IMR-90 (cell line): Measurements from ENCODE around the gene ACSS2. TPM values are rescaled to one million over a fixed set of nuclear protein-coding genes. Genes with fewer than 3 reads are reported as not detected.

Source experiments
- ATAC-seq: fragments of 200-7000 bp; cut with Tn5 transposase; 2 replicates; pipeline ENCODE4 v1.9.1; 2020; ENCODE audit warnings: low read depth, mild to moderate bottlenecking, moderate library complexity
- BruUV-seq: library from RNA; stranded (reverse); fragments of 400-500 nt; replicated peaks from 2 replicates; lab custom pipeline; 2021; lab: Mats Ljungman, UMichigan
- CTCF ChIA-PET: fragments of 300-600 bp; formaldehyde crosslinking; extraction: SDS; loops from one replicate; lab custom pipeline; 2021; ENCODE audit warnings: antibody characterized with exemption; lab: Yijun Ruan, JAX
- POLR2A ChIA-PET: fragments of 300-600 bp; sonication (Branson Sonifier 250); formaldehyde crosslinking; loops from one replicate; lab custom pipeline; 2022; ENCODE audit warnings: antibody characterized with exemption; ENCODE audit not compliant: unreplicated experiment; lab: Charles Lee
- DNase-seq: peaks from one replicate; pipeline ENCODE4 v3.0.0; 2013
- H2AFZ ChIP-seq: replicated peaks from 2 replicates; pipeline ENCODE3; 2013; ENCODE audit warnings: low read length, mild to moderate bottlenecking; ENCODE audit not compliant: poor library complexity
- H2AK5ac ChIP-seq: 2 replicates; pipeline ENCODE4 v1.6.1; 2013; ENCODE audit warnings: low read depth, low read length, inconsistent platforms
- H2AK9ac ChIP-seq: replicated peaks from 2 replicates; pipeline ENCODE3; 2013; ENCODE audit warnings: mild to moderate bottlenecking, low read depth, low read length, moderate library complexity; ENCODE audit not compliant: poor library complexity
- H2BK120ac ChIP-seq: 2 replicates; pipeline ENCODE4 v1.6.1; 2013; ENCODE audit warnings: low read depth, low read length, inconsistent platforms
- H2BK15ac ChIP-seq: 3 replicates; pipeline ENCODE4 v1.6.1; 2013; ENCODE audit warnings: low read depth, low read length, inconsistent platforms
- H2BK20ac ChIP-seq: 2 replicates; pipeline ENCODE4 v1.6.1; 2013; ENCODE audit warnings: low read depth, mild to moderate bottlenecking, inconsistent platforms, low read length, moderate library complexity
- H2BK5ac ChIP-seq: 2 replicates; pipeline ENCODE4 v1.6.1; 2013; ENCODE audit warnings: mild to moderate bottlenecking, low read depth, low read length, inconsistent platforms; ENCODE audit not compliant: poor library complexity, severe bottlenecking
- H3K14ac ChIP-seq: replicated peaks from 2 replicates; pipeline ENCODE4 v1.6.1; 2013; ENCODE audit warnings: low read depth, low read length, inconsistent platforms
- H3K18ac ChIP-seq: 2 replicates; pipeline ENCODE4 v1.6.1; 2013; ENCODE audit warnings: low read depth, low read length, control low read depth
- H3K23ac ChIP-seq: 2 replicates; pipeline ENCODE4 v1.6.1; 2013; ENCODE audit warnings: low read depth, low read length, inconsistent platforms
- H3K27ac ChIP-seq: 2 replicates; pipeline ENCODE4 v1.5.1; 2013; ENCODE audit warnings: mild to moderate bottlenecking, control low read depth, low read length; ENCODE audit not compliant: insufficient read depth
- H3K27me3 ChIP-seq: 2 replicates; pipeline ENCODE4 v1.6.1; 2013; ENCODE audit warnings: low read length; ENCODE audit not compliant: control insufficient read depth, insufficient read depth
- H3K36me3 ChIP-seq: 2 replicates; pipeline ENCODE4 v1.6.1; 2013; ENCODE audit warnings: low read length, mixed read lengths; ENCODE audit not compliant: control insufficient read depth, insufficient read depth
- H3K4ac ChIP-seq: 2 replicates; pipeline ENCODE4 v1.6.1; 2013; ENCODE audit warnings: low read depth, low read length, inconsistent platforms
- H3K4me1 ChIP-seq: 2 replicates; pipeline ENCODE4 v1.6.1; 2013; ENCODE audit warnings: low read length, mixed read lengths; ENCODE audit not compliant: control insufficient read depth, insufficient read depth
- H3K4me2 ChIP-seq: 2 replicates; pipeline ENCODE4 v1.6.1; 2013; ENCODE audit warnings: low read depth, mild to moderate bottlenecking, control low read depth, low read length, moderate library complexity
- H3K4me3 ChIP-seq: 2 replicates; pipeline ENCODE4 v1.5.1; 2013; ENCODE audit warnings: low read depth, mild to moderate bottlenecking, control low read depth, low read length, moderate library complexity; ENCODE audit not compliant: insufficient read depth
- H3K56ac ChIP-seq: 2 replicates; pipeline ENCODE4 v1.6.1; 2013; ENCODE audit warnings: low read length, inconsistent platforms; ENCODE audit not compliant: insufficient read depth; ENCODE audit errors: extremely low read depth
- H3K79me1 ChIP-seq, 2 experiments: 2 replicates each; pipeline ENCODE4 v1.6.1; 2013; ENCODE audit warnings: low read length in 2 of 2, inconsistent platforms in 1 of 2, low read depth in 1 of 2
- H3K9ac ChIP-seq: 2 replicates; pipeline ENCODE4 v1.6.1; 2013; ENCODE audit warnings: low read depth, low read length, control low read depth
- H3K9me1 ChIP-seq: 2 replicates; pipeline ENCODE4 v1.6.1; 2013; ENCODE audit warnings: low read length, inconsistent platforms; ENCODE audit not compliant: insufficient read depth
- H3K9me3 ChIP-seq: 2 replicates; pipeline ENCODE4 v1.6.1; 2013; ENCODE audit warnings: low read length; ENCODE audit not compliant: control insufficient read depth, insufficient read depth
- H4K20me1 ChIP-seq: 2 replicates; pipeline ENCODE4 v1.6.1; 2013; ENCODE audit warnings: low read length, inconsistent platforms; ENCODE audit not compliant: insufficient read depth
- H4K5ac ChIP-seq: 2 replicates; pipeline ENCODE4 v1.6.1; 2013; ENCODE audit warnings: mild to moderate bottlenecking, low read depth, low read length, control low read depth
- H4K8ac ChIP-seq, 2 experiments: 2 replicates each; pipeline ENCODE4 v1.6.1; 2013; ENCODE audit warnings: low read depth in 2 of 2, low read length in 2 of 2, control low read depth in 1 of 2, inconsistent platforms in 1 of 2
- H4K91ac ChIP-seq: 2 replicates; pipeline ENCODE4 v1.6.1; 2013; ENCODE audit warnings: low read depth, low read length, inconsistent platforms; ENCODE audit not compliant: insufficient read depth
- BHLHE40 ChIP-seq: fragments of 150-350 bp; IDR thresholded peaks from 2 replicates; pipeline ENCODE4 v1.6.1; 2016; ENCODE audit warnings: mild to moderate bottlenecking, low read depth, low read length
- WGBS, 2 experiments: methylation state at CpG; one replicate each; pipeline versions ENCODE4 v1.1.5 to v1.1.7; 2013; ENCODE audit warnings: missing lambda C conversion rate in 2 of 2; ENCODE audit not compliant: insufficient read length in 1 of 2; ENCODE audit errors: extremely low coverage in 2 of 2; 5-methylcytosine and 5-hydroxymethylcytosine counted together
- dilution Hi-C: fragments of 300-500 bp; cut with HindIII; formaldehyde crosslinking; loops from one replicate; pipeline ENCODE4 v1.14.3; 2018; ENCODE audit warnings: low sequenced_read_pairs; ENCODE audit not compliant: unreplicated experiment
- in situ Hi-C: fragments of 300-500 bp; cut with MboI; formaldehyde crosslinking; loops from 3 replicates; pipeline ENCODE4 v1.14.3; 2019; ENCODE audit warnings: low sequenced_read_pairs, inconsistent platforms, mixed read lengths
- intact Hi-C: fragments of 100-400 bp; cut with micrococcal nuclease; formaldehyde crosslinking; loops from 2 replicates; pipeline ENCODE4 v1.10.0; 2022
- polyA plus RNA-seq, 3 experiments: library from polyadenylated mRNA; depleted of rRNA; stranded (reverse); fragments of >200 nt; gene quantifications; 2 replicates each; pipeline ENCODE4 v1.2.3, GENCODE V29; 2012; ENCODE audit warnings: low replicate concordance in 1 of 3
- total RNA-seq: library from RNA; depleted of rRNA; stranded (reverse); fragments of >200 nt; gene quantifications from 2 replicates; pipeline ENCODE4 v1.2.3, GENCODE V29; 2012

Gene ACSS2
- total and polyA plus RNA-seq, 2 of the 4 experiments (the other 2 are of a cell fraction) = 26.9 to 46.4 TPM

GRCh38 chr20:34953960-34954359 is 77.5 kb downstream of the ACSS2 start:
- H3K9ac ChIP-seq = no peak overlapping the region
- POLR2A ChIA-PET = no interaction called here
- H2BK5ac ChIP-seq = no peak overlapping the region
- peaks cover 3% of the 10 kb centered on the region for H3K4me1 ChIP-seq
- no peak overlapping the region for H3K23ac ChIP-seq
- peaks cover 9% of the 10 kb centered on the region for H3K9me1 ChIP-seq
- H2AK9ac ChIP-seq = no peak overlapping the region
- no peak overlapping the region for H4K5ac ChIP-seq
- TF ChIP-seq BHLHE40 = no peak
- in situ Hi-C loops = no loop called here
- H4K91ac ChIP-seq = no peak overlapping the region
- no peak overlapping the region for H3K4me2 ChIP-seq
- intact Hi-C loops = no loop called here
- peaks cover 13 to 36% of the 10 kb centered on the region in 2 experiments; a peak in 3 of 4 replicates for H3K79me1 ChIP-seq
- H4K20me1 ChIP-seq = no peaks in the 10 kb centered on the region
- no peaks in the 10 kb centered on the region for H3K9me3 ChIP-seq
- H2AFZ ChIP-seq = no peak overlapping the region
- H2BK120ac ChIP-seq = no peak overlapping the region
- H3K27ac ChIP-seq = no peak overlapping the region
- no peak overlapping the region for H3K4ac ChIP-seq
- no peak overlapping the region for H3K4me3 ChIP-seq
- no peak overlapping the region for H3K14ac ChIP-seq
- CTCF ChIA-PET = interaction anchor here (2.6 kb wide), 1 partner anchor 80 kb away, joined by 19 read pairs; the partner anchor contains the start of gene GGT7
- ATAC-seq = no peak
- H2BK15ac ChIP-seq = no peak overlapping the region
- peaks cover 3% of the 10 kb centered on the region for H3K36me3 ChIP-seq
- H3K18ac ChIP-seq = no peak overlapping the region
- dilution Hi-C loops = no loop called here
- no CpG with 5 or more reads among the region's 7 CpGs for WGBS, 2 experiments
- H2BK20ac ChIP-seq = no peak overlapping the region
- no peak for DNase-seq
- no peak overlapping the region for H3K56ac ChIP-seq
- no TSS peak for BruUV-seq
- no peak overlapping the region for H2AK5ac ChIP-seq
- no peak overlapping the region for H4K8ac ChIP-seq
- H3K27me3 ChIP-seq = no peaks in the 10 kb centered on the region
